Ovary (tissue), 3 donors: ENCODE measurements around the gene CD74.

ENCODE experiments used
- CTCF ChIP-seq, 3 donors: fragments of 450-650 bp in 2 of 3; fragments of 200-600 bp in 1 of 3; IDR thresholded peaks; one replicate each; pipeline versions ENCODE4 v1.5.1 to v1.8.0; 2016 to 2022; ENCODE audit warnings: antibody characterized with exemption in 3 of 3, mild to moderate bottlenecking in 1 of 3
- EP300 ChIP-seq: sonication (generic); formaldehyde crosslinking; IDR thresholded peaks from one replicate; pipeline ENCODE4 v1.6.1; 2017; ENCODE audit warnings: antibody characterized with exemption
- POLR2A ChIP-seq: fragments of 450-650 bp; IDR thresholded peaks from one replicate; pipeline ENCODE4 v1.6.1; 2017; ENCODE audit warnings: antibody characterized with exemption, mild to moderate bottlenecking, moderate library complexity
- donor health status: DM: no; HTN: no; CAD: no.

DNA sequence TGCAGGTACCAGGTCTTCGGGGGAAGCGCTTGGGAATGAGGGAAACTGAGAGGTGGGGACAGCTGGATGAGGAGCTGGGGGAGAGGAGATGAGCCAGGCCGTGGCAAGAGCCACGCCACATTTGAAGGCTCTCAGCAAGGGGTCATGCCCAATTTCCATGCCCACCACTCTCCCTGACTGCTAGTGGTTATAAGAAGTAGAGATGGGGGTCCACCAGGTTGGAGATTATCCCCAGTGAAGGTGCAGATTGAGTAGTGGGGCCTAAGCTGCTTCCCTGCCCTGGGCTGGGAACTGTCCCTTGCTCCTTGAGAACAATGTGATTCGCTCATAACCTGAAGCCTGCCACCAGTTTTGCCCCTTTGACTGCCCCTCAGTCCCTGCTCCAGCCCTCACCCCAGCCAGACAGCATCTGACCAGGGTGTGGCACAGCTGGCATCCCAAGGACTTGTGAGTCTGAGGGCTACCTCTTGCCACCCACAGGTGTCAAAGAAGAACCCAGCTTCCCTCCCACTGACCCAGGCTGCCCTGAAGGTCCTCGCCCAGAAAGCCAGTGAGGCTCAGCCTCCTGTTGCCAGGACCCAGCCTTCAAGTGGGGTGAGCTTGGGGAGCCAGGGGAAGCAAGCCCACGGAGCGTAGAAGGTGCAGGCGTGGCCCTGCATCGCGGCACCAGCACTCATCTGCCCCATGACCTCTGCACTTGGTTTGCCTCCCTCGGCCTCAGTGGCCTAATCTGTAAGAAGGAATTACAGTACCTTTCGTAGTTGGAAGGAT, 21.5 kb downstream of the CD74 start:
- TF ChIP-seq CTCF (IDR thresholded peaks at IDR 0.05) (no peak), POLR2A (no peak), EP300 (no peak)
